NCI-H82 (cell line): ENCODE measurements around the gene VWA8.
"Not testable (repeated sequence)": the region's sequence is repeated elsewhere in the genome, so short reads cannot be mapped to it uniquely, and the experiment has no call there.

ENCODE experiments used
- DNase-seq: peaks from one replicate; lab custom pipeline; 2025; lab: John Stamatoyannopoulos, UW

The VWA8 gene

GRCh38 chr13:41745496-41745895 is 215.4 kb downstream of the VWA8 start:
- DNase-seq, result not testable (repeated sequence)

- DNase-seq, result no peak
These were observed 217.9 kb downstream of the VWA8 start for GRCh38 chr13:41742917-41743552.

- DNase-seq, result no peak
These were observed 220.4 kb downstream of the VWA8 start for GRCh38 chr13:41740479-41740878.

- no peak for DNase-seq
These were observed 238.0 kb downstream of the VWA8 start for GRCh38 chr13:41722684-41723535.

- no peak for DNase-seq
These were observed 239.9 kb downstream of the VWA8 start for GRCh38 chr13:41720839-41721561.

GRCh38 chr13:41716236-41716635 is 244.7 kb downstream of the VWA8 start:
- DNase-seq, result no peak

GRCh38 chr13:41713405-41713804 is 247.5 kb downstream of the VWA8 start:
- no peak for DNase-seq

- no peak for DNase-seq
These were observed 250.1 kb downstream of the VWA8 start for GRCh38 chr13:41710771-41711170.

- DNase-seq, result no peak
These were observed 251.4 kb downstream of the VWA8 start for GRCh38 chr13:41709511-41709910.

- no peak for DNase-seq
These were observed 252.2 kb downstream of the VWA8 start for GRCh38 chr13:41708713-41709112.

- no peak for DNase-seq
These were observed 253.6 kb downstream of the VWA8 start for GRCh38 chr13:41707194-41707821.

GRCh38 chr13:41706152-41706551 is 254.8 kb downstream of the VWA8 start:
- no peak for DNase-seq

GRCh38 chr13:41702540-41702939 is 258.4 kb downstream of the VWA8 start:
- DNase-seq, result no peak

GRCh38 chr13:41701676-41702075 is 259.2 kb downstream of the VWA8 start:
- DNase-seq, result no peak

GRCh38 chr13:41700790-41701310 is 260.1 kb downstream of the VWA8 start:
- no peak for DNase-seq

GRCh38 chr13:41699759-41700158 is 261.1 kb downstream of the VWA8 start:
- no peak for DNase-seq

GRCh38 chr13:41697578-41697977 is 263.3 kb downstream of the VWA8 start:
- DNase-seq, result no peak

GRCh38 chr13:41696163-41697003 is 264.5 kb downstream of the VWA8 start:
- DNase-seq, result no peak

- no peak for DNase-seq
These were observed 266.2 kb downstream of the VWA8 start for GRCh38 chr13:41694545-41695301.

- DNase-seq, result no peak
These were observed 267.5 kb downstream of the VWA8 start for GRCh38 chr13:41693434-41693833.
